GM19193 (cell line): Measurements from ENCODE around the gene SERTAD2.

Experiments used
- POLR2A ChIP-seq: IDR thresholded peaks from 4 replicates; pipeline ENCODE4 v1.6.1; 2011; ENCODE audit not compliant: insufficient read depth, insufficient read length; ENCODE audit errors: extremely low read depth

The SERTAD2 gene

GRCh38 chr2:64629875-64630274 lies 23.8 kb downstream of the SERTAD2 start:
- no peak for TF ChIP-seq POLR2A

- no peak for TF ChIP-seq POLR2A
These were observed 24.4 kb downstream of the SERTAD2 start for GRCh38 chr2:64629329-64629781.

GRCh38 chr2:64627860-64628841 lies 25.6 kb downstream of the SERTAD2 start:
- TF ChIP-seq POLR2A = peak; percentile 0

- no peak for TF ChIP-seq POLR2A
These were observed 26.6 kb downstream of the SERTAD2 start for GRCh38 chr2:64626963-64627760.

- no peak for TF ChIP-seq POLR2A
These were observed 27.4 kb downstream of the SERTAD2 start for GRCh38 chr2:64626146-64626809.

- TF ChIP-seq POLR2A = no peak
These were observed 28.2 kb downstream of the SERTAD2 start for GRCh38 chr2:64625299-64626145.

- no peak for TF ChIP-seq POLR2A
These were observed 28.9 kb downstream of the SERTAD2 start for GRCh38 chr2:64624862-64625261.

GRCh38 chr2:64624108-64624610 lies 29.6 kb downstream of the SERTAD2 start:
- no peak for TF ChIP-seq POLR2A

- no peak for TF ChIP-seq POLR2A
These were observed 30.4 kb downstream of the SERTAD2 start for GRCh38 chr2:64623242-64623850.

- no peak for TF ChIP-seq POLR2A
These were observed 31.1 kb downstream of the SERTAD2 start for GRCh38 chr2:64622443-64623241.

- no peak for TF ChIP-seq POLR2A
These were observed 33.1 kb downstream of the SERTAD2 start for GRCh38 chr2:64620661-64621060.

- no peak for TF ChIP-seq POLR2A
These were observed 36.0 kb downstream of the SERTAD2 start for GRCh38 chr2:64617631-64618151.
